B cell (primary cell): Measurements from ENCODE around the gene ZNF521.
"Not testable (repeated sequence)": the region's sequence is repeated elsewhere in the genome, so short reads cannot be mapped to it uniquely, and the experiment has no call there.

Experiments used
- CTCF ChIP-seq: fragments of 200-600 bp; IDR thresholded peaks from one replicate; pipeline ENCODE4 v1.8.0; 2022; ENCODE audit warnings: antibody characterized with exemption, mild to moderate bottlenecking
- EZH2 ChIP-seq: IDR thresholded peaks from 2 replicates; pipeline ENCODE4 v1.6.1; 2012; ENCODE audit warnings: borderline replicate concordance, low read depth, mild to moderate bottlenecking, moderate library complexity, low read length; ENCODE audit not compliant: insufficient read depth, poor library complexity, severe bottlenecking

- not testable (repeated sequence) for TF ChIP-seq CTCF, EZH2
Measured at GRCh38 chr18:25033175-25033574, 318.8 kb downstream of the ZNF521 start.
